ENCODE measurements around the gene ZBTB7C.
"Not testable (repeated sequence)": the region's sequence is repeated elsewhere in the genome, so short reads cannot be mapped to it uniquely, and the experiment has no call there.

ZBTB7C gene

GRCh38 chr18:48295586-48296311, 113.4 kb downstream of the ZBTB7C start:
- DNase-seq, result no peak

GRCh38 chr18:48294899-48295585, 114.1 kb downstream of the ZBTB7C start:
- DNase-seq, result no peak

- peak; percentile 35 to 64 (median 54) for DNase-seq
Measured at GRCh38 chr18:48293954-48294898, 115.0 kb downstream of the ZBTB7C start.

GRCh38 chr18:48292782-48293424, 116.3 kb downstream of the ZBTB7C start:
- peak; percentile 62 to 82 (median 72) for DNase-seq

GRCh38 chr18:48292229-48292628, 117.0 kb downstream of the ZBTB7C start:
- DNase-seq, result peak; percentile 21 to 51 (median 36)

- DNase-seq, result no peak
Measured at GRCh38 chr18:48290162-48290926, 118.8 kb downstream of the ZBTB7C start.

GRCh38 chr18:48284743-48285142, 124.4 kb downstream of the ZBTB7C start:
- no peak for DNase-seq

- not testable (repeated sequence) for DNase-seq
Measured at GRCh38 chr18:48284011-48284410, 125.2 kb downstream of the ZBTB7C start.

GRCh38 chr18:48281460-48281859, 127.7 kb downstream of the ZBTB7C start:
- not testable (repeated sequence) for DNase-seq

- DNase-seq, result no peak
Measured at GRCh38 chr18:48279312-48279711, 129.9 kb downstream of the ZBTB7C start.

- DNase-seq, result no peak
Measured at GRCh38 chr18:48278081-48278480, 131.1 kb downstream of the ZBTB7C start.

GRCh38 chr18:48274301-48274700, 134.9 kb downstream of the ZBTB7C start:
- DNase-seq, result no peak

- no peak for DNase-seq
Measured at GRCh38 chr18:48270929-48271328, 138.3 kb downstream of the ZBTB7C start.

- no peak for DNase-seq
Measured at GRCh38 chr18:48265328-48265727, 143.9 kb downstream of the ZBTB7C start.

- DNase-seq, result peak in 3 of 4 experiments; percentile 1 to 15 (median 11)
Measured at GRCh38 chr18:48263914-48264902, 145.0 kb downstream of the ZBTB7C start.

GRCh38 chr18:48263192-48263853, 145.9 kb downstream of the ZBTB7C start:
- no peak for DNase-seq

- DNase-seq, result no peak
Measured at GRCh38 chr18:48260237-48260636, 148.9 kb downstream of the ZBTB7C start.

- DNase-seq, result no peak
Measured at GRCh38 chr18:48256848-48257247, 152.3 kb downstream of the ZBTB7C start.

GRCh38 chr18:48254077-48254602, 155.0 kb downstream of the ZBTB7C start:
- DNase-seq, result no peak
